IPS DF 6.9 (cell line): ENCODE measurements around the gene XYLT2.

Source experiments
- DNase-seq: peaks from one replicate; pipeline ENCODE4 v3.0.0-alpha.2; 2013; ENCODE audit warnings: low read depth, low spot score
- H3K27ac ChIP-seq: one replicate; pipeline ENCODE4 v1.5.1; 2013; ENCODE audit warnings: low read length, control low read depth
- H3K27me3 ChIP-seq: 2 replicates; pipeline ENCODE4 v1.6.1; 2013; ENCODE audit warnings: mild to moderate bottlenecking, low read length; ENCODE audit not compliant: control insufficient read depth, insufficient read depth
- H3K36me3 ChIP-seq: 2 replicates; pipeline ENCODE4 v1.6.1; 2013; ENCODE audit warnings: low read length; ENCODE audit not compliant: control insufficient read depth, insufficient read depth
- H3K4me1 ChIP-seq: 2 replicates; pipeline ENCODE4 v1.6.1; 2013; ENCODE audit warnings: low read length; ENCODE audit not compliant: control insufficient read depth, insufficient read depth
- H3K4me3 ChIP-seq: 2 replicates; pipeline ENCODE4 v1.5.1; 2013; ENCODE audit warnings: mild to moderate bottlenecking, low read length
- H3K9me3 ChIP-seq: 2 replicates; pipeline ENCODE4 v1.6.1; 2013; ENCODE audit warnings: low read length, inconsistent platforms; ENCODE audit not compliant: control insufficient read depth, insufficient read depth
- WGBS: extraction: QIAGEN DNeasy Blood & Tissue Kit; methylation state at CpG from one replicate; pipeline ENCODE4 v1.1.7; 2013; ENCODE audit warnings: mixed read lengths, missing lambda C conversion rate; ENCODE audit not compliant: insufficient read length, insufficient coverage; 5-methylcytosine and 5-hydroxymethylcytosine counted together

XYLT2 gene

GRCh38 chr17:50379351-50380132 is 33.6 kb downstream of the XYLT2 start:
- Histone ChIP-seq H3K36me3 (peaks cover 22% of the 10 kb centered on the region), H3K9me3 (no peaks in the 10 kb centered on the region), H3K27ac (no peak overlapping the region), H3K4me1 (no peaks in the 10 kb centered on the region), H3K4me3 (no peak overlapping the region), H3K27me3 (no peaks in the 10 kb centered on the region)
- no CpG with 5 or more reads among the region's 6 CpGs for WGBS
- no peak for DNase-seq

- H3K4me1 ChIP-seq: no peaks in the 10 kb centered on the region
- no peak for DNase-seq
- no peaks in the 10 kb centered on the region for H3K27me3 ChIP-seq
- no peak overlapping the region for H3K4me3 ChIP-seq
- H3K27ac ChIP-seq: no peak overlapping the region
- H3K36me3 ChIP-seq: peaks cover 25% of the 10 kb centered on the region
- H3K9me3 ChIP-seq: no peaks in the 10 kb centered on the region
- no CpG with 5 or more reads among the region's 13 CpGs for WGBS
Measured at GRCh38 chr17:50380369-50381259, 34.7 kb downstream of the XYLT2 start.

GRCh38 chr17:50381260-50381815 is 35.4 kb downstream of the XYLT2 start:
- H3K9me3 ChIP-seq: no peaks in the 10 kb centered on the region
- WGBS: no CpG with 5 or more reads among the region's 7 CpGs

GRCh38 chr17:50381920-50382319 is 36.0 kb downstream of the XYLT2 start:
- Histone ChIP-seq H3K27me3 (no peaks in the 10 kb centered on the region), H3K4me3 (no peak overlapping the region), H3K4me1 (no peaks in the 10 kb centered on the region), H3K36me3 (peaks cover 26% of the 10 kb centered on the region), H3K9me3 (no peaks in the 10 kb centered on the region), H3K27ac (no peak overlapping the region)
- no peak for DNase-seq
- WGBS: no CpG with 5 or more reads among the region's 3 CpGs

More at GRCh38 chr17:50381260-50381815, 35.4 kb downstream of the XYLT2 start:
- H3K4me3 ChIP-seq: no peak overlapping the region
- no peaks in the 10 kb centered on the region for H3K27me3 ChIP-seq
- no peak for DNase-seq
- no peaks in the 10 kb centered on the region for H3K4me1 ChIP-seq
- H3K27ac ChIP-seq: no peak overlapping the region
- H3K36me3 ChIP-seq: peaks cover 23% of the 10 kb centered on the region

GRCh38 chr17:50382931-50383330 is 37.0 kb downstream of the XYLT2 start:
- Histone ChIP-seq H3K27me3 (no peaks in the 10 kb centered on the region), H3K9me3 (no peaks in the 10 kb centered on the region), H3K27ac (no peak overlapping the region), H3K4me1 (no peaks in the 10 kb centered on the region), H3K4me3 (no peak overlapping the region), H3K36me3 (peaks cover 33% of the 10 kb centered on the region)
- no CpG with 5 or more reads among the region's 12 CpGs for WGBS
- no peak for DNase-seq

- no peak for DNase-seq
- Histone ChIP-seq H3K4me3 (no peak overlapping the region), H3K27ac (no peak overlapping the region), H3K36me3 (peaks cover 40% of the 10 kb centered on the region), H3K4me1 (no peaks in the 10 kb centered on the region), H3K9me3 (no peaks in the 10 kb centered on the region), H3K27me3 (no peaks in the 10 kb centered on the region)
- whole genome bisulfite sequencing: no CpG with 5 or more reads among the region's 3 CpGs
Measured at GRCh38 chr17:50386510-50386909, 40.6 kb downstream of the XYLT2 start.

- no peak overlapping the region for H3K27ac ChIP-seq
- H3K4me1 ChIP-seq: no peaks in the 10 kb centered on the region
- no peak overlapping the region for H3K4me3 ChIP-seq
- H3K36me3 ChIP-seq: peaks cover 53% of the 10 kb centered on the region
- no CpG with 5 or more reads among the region's 3 CpGs for WGBS
- H3K27me3 ChIP-seq: no peaks in the 10 kb centered on the region
- no peak for DNase-seq
- no peaks in the 10 kb centered on the region for H3K9me3 ChIP-seq
Measured at GRCh38 chr17:50388728-50389127, 42.8 kb downstream of the XYLT2 start.

GRCh38 chr17:50389534-50389933 is 43.6 kb downstream of the XYLT2 start:
- Histone ChIP-seq H3K4me3 (no peak overlapping the region), H3K4me1 (no peaks in the 10 kb centered on the region), H3K27ac (no peak overlapping the region), H3K36me3 (peaks cover 53% of the 10 kb centered on the region; the same call in 1 of the 2 replicates), H3K27me3 (no peaks in the 10 kb centered on the region), H3K9me3 (no peaks in the 10 kb centered on the region)
- no peak for DNase-seq
- WGBS: no CpG with 5 or more reads among the region's 6 CpGs

- DNase-seq: no peak
- H3K4me1 ChIP-seq: no peaks in the 10 kb centered on the region
- H3K27ac ChIP-seq: no peak overlapping the region
- H3K4me3 ChIP-seq: no peak overlapping the region
- no peaks in the 10 kb centered on the region for H3K27me3 ChIP-seq
- no CpG with 5 or more reads among the region's 6 CpGs for WGBS
- H3K36me3 ChIP-seq: peaks cover 42% of the 10 kb centered on the region; the same call in 1 of the 2 replicates
- H3K9me3 ChIP-seq: no peaks in the 10 kb centered on the region
Measured at GRCh38 chr17:50392621-50393020, 46.7 kb downstream of the XYLT2 start.

GRCh38 chr17:50393700-50394099 is 47.8 kb downstream of the XYLT2 start:
- WGBS: no CpG with 5 or more reads among the region's 5 CpGs
- Histone ChIP-seq H3K36me3 (peaks cover 35% of the 10 kb centered on the region; the same call in 1 of the 2 replicates), H3K9me3 (no peaks in the 10 kb centered on the region), H3K4me3 (no peak overlapping the region), H3K4me1 (no peaks in the 10 kb centered on the region), H3K27ac (no peak overlapping the region), H3K27me3 (no peaks in the 10 kb centered on the region)
- no peak for DNase-seq
